K562 (cell line): Measurements from ENCODE around the gene MYOZ3. TPM values are rescaled to one million over a fixed set of nuclear protein-coding genes. Genes with fewer than 3 reads are reported as not detected.

ENCODE experiments used
- GTF3C2 ChIP-seq: IDR thresholded peaks from 3 replicates; pipeline ENCODE4 v1.6.1; 2011; ENCODE audit warnings: borderline replicate concordance, mild to moderate bottlenecking, moderate library complexity; ENCODE audit not compliant: insufficient read length; ENCODE audit errors: extremely low read depth
- JUN ChIP-seq, 2 experiments: sonication (generic) in 1 of 2; formaldehyde crosslinking in 1 of 2; IDR thresholded peaks; 2 replicates each; pipeline versions ENCODE4 v1.6.1 to v1.8.0; 2012 to 2022; ENCODE audit warnings: borderline replicate concordance in 2 of 2, mild to moderate bottlenecking in 2 of 2, improper control_type of control experiment in 1 of 2, low read depth in 1 of 2, low read length in 1 of 2, missing genetic modification reagents in 1 of 2
- JUND ChIP-seq, 2 experiments: IDR thresholded peaks; 2 replicates in 1 of 2; 3 replicates in 1 of 2; pipeline ENCODE4 v1.6.1; 2011; ENCODE audit warnings: borderline replicate concordance in 2 of 2, low read depth in 2 of 2, low read length in 2 of 2, improper control_type of control experiment in 1 of 2, missing biosample characterization in 1 of 2, missing genetic modification characterization in 1 of 2, missing genetic modification reagents in 1 of 2
- MAFK ChIP-seq: IDR thresholded peaks from 2 replicates; pipeline ENCODE4 v1.6.1; 2011; ENCODE audit warnings: low read length, improper control_type of control experiment
- NR1H2 ChIP-seq: sonication (generic); formaldehyde crosslinking; IDR thresholded peaks from 2 replicates; pipeline ENCODE4 v1.4.0; 2020; ENCODE audit warnings: mild to moderate bottlenecking, missing genetic modification reagents
- SMAD3 ChIP-seq: fragments of 450-650 bp; formaldehyde crosslinking; conservative IDR thresholded peaks from 2 replicates; pipeline ENCODE4 v1.4.0; 2020; ENCODE audit warnings: mild to moderate bottlenecking
- SMARCC2 ChIP-seq: fragments of 450-650 bp; IDR thresholded peaks from 2 replicates; pipeline ENCODE4 v1.6.1; 2017; ENCODE audit warnings: antibody characterized with exemption, moderate library complexity, mild to moderate bottlenecking, low read depth
- TEAD4 ChIP-seq, 2 experiments: sonication (generic) in 1 of 2; formaldehyde crosslinking in 1 of 2; IDR thresholded peaks; 2 replicates each; pipeline versions ENCODE4 v1.6.1 to v1.8.0; 2012 to 2022; ENCODE audit warnings: borderline replicate concordance in 1 of 2, inconsistent platforms in 1 of 2, low read length in 1 of 2, mild to moderate bottlenecking in 1 of 2, missing genetic modification reagents in 1 of 2
- ZNF668 ChIP-seq: fragments of 250-450 bp; sonication (Bioruptor Pico); IDR thresholded peaks from 2 replicates; pipeline ENCODE4 v1.8.0; 2022; ENCODE audit warnings: mild to moderate bottlenecking, inconsistent platforms
- polyA plus RNA-seq, 8 experiments: library from polyadenylated mRNA; depleted of rRNA in 4 of 8; stranded (reverse) in 5 of 8; unstranded in 3 of 8; fragments of >200 nt; fragmentation: Nextera tagmentation in 2 of 8; fragmentation: Illumina TruSeq in 1 of 8; extraction: Ambion mirVana in 2 of 8; extraction: Trizol in 1 of 8; gene quantifications; 2 replicates each; pipeline versions ENCODE4 v1.2.1 to v1.2.3, GENCODE V29; 2011 to 2014; ENCODE audit warnings: inconsistent platforms in 1 of 8, missing spikeins in 1 of 8
- total RNA-seq, 7 experiments: library from RNA; depleted of rRNA in 6 of 7; stranded (reverse); fragments of >200 nt in 6 of 7; fragmentation: Illumina TruSeq in 2 of 7; extraction: Trizol in 2 of 7; gene quantifications; 2 replicates each; pipeline versions ENCODE4 v1.2.1 to v1.2.3, GENCODE V29; 2011 to 2021; ENCODE audit warnings: low replicate concordance in 1 of 7
- TF ChIP-seq, protein P1 (sequence below): conservative IDR thresholded peaks from 2 replicates; pipeline ENCODE4 v1.6.1; 2011; ENCODE audit warnings: low read depth, mild to moderate bottlenecking, low read length; ENCODE audit not compliant: control insufficient read depth
- TF ChIP-seq, protein P2 (sequence below): fragments of 450-650 bp; IDR thresholded peaks from 2 replicates; pipeline ENCODE4 v1.7.0; 2016; ENCODE audit warnings: borderline replicate concordance

Gene MYOZ3
- total and polyA plus RNA-seq, 9 of the 15 experiments (the other 6 are each of a cell fraction or from before 2014, with no cell fraction given): not detected

GRCh38 chr5:150640311-150641005 lies 20.6 kb upstream of the MYOZ3 start, which contains the start of gene SYNPO (continued):
- TF ChIP-seq NR1H2 (CRISPR knock-in tag): no peak
- TF ChIP-seq MAFK: peak; percentile 26; the same call in 1 of the 2 replicates
- peak; percentile 86 for TF ChIP-seq JUN (IDR thresholded peaks at IDR 0.05; ENCODE audit: borderline replicate concordance, low read depth, low read length)
- no peak for TF ChIP-seq JUN (CRISPR knock-in tag; IDR thresholded peaks at IDR 0.05; ENCODE audit: borderline replicate concordance)
- TF ChIP-seq JUND (IDR thresholded peaks at IDR 0.05; ENCODE audit: borderline replicate concordance, low read depth, low read length): peak; percentile 96
- TF ChIP-seq JUND (tag; IDR thresholded peaks at IDR 0.05; ENCODE audit: borderline replicate concordance, low read depth, low read length): peak; percentile 89; the same call in 2 of the 3 replicates
- no peak for TF ChIP-seq GTF3C2
- TF ChIP-seq, protein P1, sequence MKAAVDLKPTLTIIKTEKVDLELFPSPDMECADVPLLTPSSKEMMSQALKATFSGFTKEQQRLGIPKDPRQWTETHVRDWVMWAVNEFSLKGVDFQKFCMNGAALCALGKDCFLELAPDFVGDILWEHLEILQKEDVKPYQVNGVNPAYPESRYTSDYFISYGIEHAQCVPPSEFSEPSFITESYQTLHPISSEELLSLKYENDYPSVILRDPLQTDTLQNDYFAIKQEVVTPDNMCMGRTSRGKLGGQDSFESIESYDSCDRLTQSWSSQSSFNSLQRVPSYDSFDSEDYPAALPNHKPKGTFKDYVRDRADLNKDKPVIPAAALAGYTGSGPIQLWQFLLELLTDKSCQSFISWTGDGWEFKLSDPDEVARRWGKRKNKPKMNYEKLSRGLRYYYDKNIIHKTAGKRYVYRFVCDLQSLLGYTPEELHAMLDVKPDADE: no peak
- no peak for TF ChIP-seq ZNF668 (CRISPR knock-in tag)
- TF ChIP-seq, protein P2, sequence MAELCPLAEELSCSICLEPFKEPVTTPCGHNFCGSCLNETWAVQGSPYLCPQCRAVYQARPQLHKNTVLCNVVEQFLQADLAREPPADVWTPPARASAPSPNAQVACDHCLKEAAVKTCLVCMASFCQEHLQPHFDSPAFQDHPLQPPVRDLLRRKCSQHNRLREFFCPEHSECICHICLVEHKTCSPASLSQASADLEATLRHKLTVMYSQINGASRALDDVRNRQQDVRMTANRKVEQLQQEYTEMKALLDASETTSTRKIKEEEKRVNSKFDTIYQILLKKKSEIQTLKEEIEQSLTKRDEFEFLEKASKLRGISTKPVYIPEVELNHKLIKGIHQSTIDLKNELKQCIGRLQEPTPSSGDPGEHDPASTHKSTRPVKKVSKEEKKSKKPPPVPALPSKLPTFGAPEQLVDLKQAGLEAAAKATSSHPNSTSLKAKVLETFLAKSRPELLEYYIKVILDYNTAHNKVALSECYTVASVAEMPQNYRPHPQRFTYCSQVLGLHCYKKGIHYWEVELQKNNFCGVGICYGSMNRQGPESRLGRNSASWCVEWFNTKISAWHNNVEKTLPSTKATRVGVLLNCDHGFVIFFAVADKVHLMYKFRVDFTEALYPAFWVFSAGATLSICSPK: no peak
- TF ChIP-seq SMARCC2: peak; percentile 62; the same call in 1 of the 2 replicates
- TF ChIP-seq SMAD3 (CRISPR knock-in tag): no peak
- peak; percentile 57; the same call in 1 of the 2 replicates for TF ChIP-seq TEAD4 (IDR thresholded peaks at IDR 0.05; ENCODE audit: low read length)
- TF ChIP-seq TEAD4 (CRISPR knock-in tag; IDR thresholded peaks at IDR 0.05; ENCODE audit: borderline replicate concordance): no peak
